GM12801 (cell line): ENCODE measurements around the gene MSH4.

Experiments
- CTCF ChIP-seq: IDR thresholded peaks from one replicate; pipeline ENCODE4 v1.5.1; 2011; ENCODE audit warnings: control low read depth; ENCODE audit not compliant: insufficient read length; ENCODE audit errors: extremely low read depth

Gene MSH4

GRCh38 chr1:75952016-75952415 is 155.3 kb downstream of the MSH4 start:
- TF ChIP-seq CTCF, result no peak

GRCh38 chr1:75953461-75953860 is 156.8 kb downstream of the MSH4 start:
- no peak for TF ChIP-seq CTCF

- no peak for TF ChIP-seq CTCF
These were observed 157.9 kb downstream of the MSH4 start for GRCh38 chr1:75954586-75954985.
